ENCODE results near the gene ARMCX5.

The ARMCX5 gene

DNA sequence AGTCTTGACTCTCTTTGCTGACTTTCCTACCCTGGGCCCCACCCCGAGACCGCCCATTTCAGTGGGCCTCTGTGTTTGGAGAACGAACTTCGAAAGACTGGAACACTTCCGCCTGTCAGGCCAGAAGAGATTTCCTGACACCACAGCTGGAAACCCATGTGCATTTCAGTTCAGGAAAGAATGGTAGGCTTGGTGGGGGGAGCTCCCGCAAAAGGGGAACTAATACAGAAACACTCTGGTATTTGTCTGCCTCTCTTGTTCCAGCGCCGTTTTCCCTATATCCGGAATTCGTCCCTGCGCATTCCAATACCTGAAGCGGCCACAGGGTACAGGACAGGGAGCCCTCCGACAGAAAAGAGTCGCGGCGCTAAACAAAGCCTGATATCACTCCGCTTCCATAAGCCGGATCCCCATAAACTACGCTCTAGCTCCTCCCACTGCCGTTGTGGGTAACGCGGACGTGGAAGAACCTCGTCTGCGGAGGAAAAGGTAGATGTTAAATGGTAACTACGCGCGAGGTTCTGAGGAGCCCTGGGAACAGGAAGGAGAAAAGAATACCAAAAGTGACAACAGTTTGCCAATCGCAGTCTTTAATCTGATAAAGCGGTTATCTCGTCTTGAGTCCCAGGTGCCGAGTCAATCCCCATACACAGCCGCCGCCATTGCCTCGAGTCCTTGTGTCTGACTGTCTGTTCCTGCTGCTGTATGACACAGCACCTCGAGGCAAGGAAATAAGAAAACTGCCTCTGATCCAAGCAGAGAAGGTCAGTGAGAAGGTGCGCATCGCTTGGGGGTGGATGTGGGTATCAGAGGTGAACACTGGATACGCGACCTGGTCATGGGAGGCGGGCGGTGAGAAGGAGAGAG is at the start of gene ARMCX5:
Gene ARMCX5 (plus strand): TSS at position 432 of the 867 bp plus-strand sequence. CDS start 2,627 bp downstream, outside the sequence.
- H3K27ac ChIP-seq (ENCODE audit: extremely low read depth, low read depth, low read length), result no peak within 1 kb of the TSS
- CTCF ChIA-PET, result interaction anchor here (1.1 to 1.5 kb wide), 2 partner anchors 15 to 105 kb away, joined by 3 to 4 read pairs; no protein-coding TSS in a partner anchor
- H3K4me1 ChIP-seq (ENCODE audit: control insufficient read depth, insufficient read depth, low read length), result no peaks in the 10 kb centered on the region
- no peaks in the 10 kb centered on the region for H3K9me3 ChIP-seq (ENCODE audit: control insufficient read depth, insufficient read depth, low read depth, low read length)
- H3K36me3 ChIP-seq (ENCODE audit: control insufficient read depth in 2 of 2, insufficient read depth in 1 of 2, low read length in 2 of 2), result peaks cover 0 to 23% of the 10 kb centered on the region in 2 experiments; a peak in 1 of 3 replicates
- peak within 1 kb of the TSS; percentile 62 for H3K4me3 ChIP-seq (ENCODE audit: low read depth, low read length)
- POLR2A ChIA-PET, result interaction anchor here (1.0 to 1.3 kb wide), 3 partner anchors 11 to 60 kb away, joined by 3 to 4 read pairs (median 3); no protein-coding TSS in a partner anchor
- TF ChIP-seq ZNF335 (tag by site-specific recombination; conservative IDR thresholded peaks at IDR 0.05) (0 out of 2 replicates have a peak, but pooled peaks have one; percentile 49), ZNF501 (tag by site-specific recombination; IDR thresholded peaks at IDR 0.05) (no peak), ZBTB21 (tag by site-specific recombination; IDR thresholded peaks at IDR 0.05) (no peak), SP7 (tag by site-specific recombination; IDR thresholded peaks at IDR 0.05) (peak; percentile 45; the same call in 1 of the 2 replicates), ZNF555 (tag by site-specific recombination; conservative IDR thresholded peaks at IDR 0.05) (0 out of 2 replicates have a peak, but pooled peaks have one; percentile 9), ZNF214 (tag by site-specific recombination; IDR thresholded peaks at IDR 0.05; ENCODE audit: borderline replicate concordance) (no peak), ZNF624 (tag by site-specific recombination; IDR thresholded peaks at IDR 0.05) (no peak), YY2 (tag by site-specific recombination; IDR thresholded peaks at IDR 0.05) (no peak), ZNF629 (tag by site-specific recombination; IDR thresholded peaks at IDR 0.05) (peak; percentile 38; the same call in 1 of the 2 replicates), SCRT1 (tag by site-specific recombination; IDR thresholded peaks at IDR 0.05; ENCODE audit: borderline replicate concordance) (no peak), ZNF426 (tag by site-specific recombination; IDR thresholded peaks at IDR 0.05) (no peak), GLIS2 (tag by site-specific recombination; IDR thresholded peaks at IDR 0.05) (no peak), ZNF324 (tag by site-specific recombination; IDR thresholded peaks at IDR 0.05) (peak; percentile 28; the same call in 1 of the 2 replicates), IKZF3 (tag by site-specific recombination; IDR thresholded peaks at IDR 0.05) (peak; percentile 77), ZXDB (tag by site-specific recombination; IDR thresholded peaks at IDR 0.05) (peak; percentile 80; the same call in 1 of the 2 replicates), GLI4 (tag by site-specific recombination; IDR thresholded peaks at IDR 0.05) (no peak), REST (tag by site-specific recombination; IDR thresholded peaks at IDR 0.05) (no peak), ZBTB17 (tag by site-specific recombination; IDR thresholded peaks at IDR 0.05) (peak; percentile 77), ZNF239 (tag by site-specific recombination; IDR thresholded peaks at IDR 0.05) (no peak), ZNF776 (tag by site-specific recombination; IDR thresholded peaks at IDR 0.05; ENCODE audit: borderline replicate concordance) (no peak), ZBTB20 (tag by site-specific recombination; IDR thresholded peaks at IDR 0.05) (peak; percentile 72), SP3 (tag by site-specific recombination; IDR thresholded peaks at IDR 0.05) (peak; percentile 75)
- TF ChIP-seq, protein P1, sequence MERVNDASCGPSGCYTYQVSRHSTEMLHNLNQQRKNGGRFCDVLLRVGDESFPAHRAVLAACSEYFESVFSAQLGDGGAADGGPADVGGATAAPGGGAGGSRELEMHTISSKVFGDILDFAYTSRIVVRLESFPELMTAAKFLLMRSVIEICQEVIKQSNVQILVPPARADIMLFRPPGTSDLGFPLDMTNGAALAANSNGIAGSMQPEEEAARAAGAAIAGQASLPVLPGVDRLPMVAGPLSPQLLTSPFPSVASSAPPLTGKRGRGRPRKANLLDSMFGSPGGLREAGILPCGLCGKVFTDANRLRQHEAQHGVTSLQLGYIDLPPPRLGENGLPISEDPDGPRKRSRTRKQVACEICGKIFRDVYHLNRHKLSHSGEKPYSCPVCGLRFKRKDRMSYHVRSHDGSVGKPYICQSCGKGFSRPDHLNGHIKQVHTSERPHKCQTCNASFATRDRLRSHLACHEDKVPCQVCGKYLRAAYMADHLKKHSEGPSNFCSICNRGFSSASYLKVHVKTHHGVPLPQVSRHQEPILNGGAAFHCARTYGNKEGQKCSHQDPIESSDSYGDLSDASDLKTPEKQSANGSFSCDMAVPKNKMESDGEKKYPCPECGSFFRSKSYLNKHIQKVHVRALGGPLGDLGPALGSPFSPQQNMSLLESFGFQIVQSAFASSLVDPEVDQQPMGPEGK (tag by site-specific recombination; IDR thresholded peaks at IDR 0.05), result peak; percentile 22; the same call in 1 of the 2 replicates
- TF ChIP-seq, protein P2, sequence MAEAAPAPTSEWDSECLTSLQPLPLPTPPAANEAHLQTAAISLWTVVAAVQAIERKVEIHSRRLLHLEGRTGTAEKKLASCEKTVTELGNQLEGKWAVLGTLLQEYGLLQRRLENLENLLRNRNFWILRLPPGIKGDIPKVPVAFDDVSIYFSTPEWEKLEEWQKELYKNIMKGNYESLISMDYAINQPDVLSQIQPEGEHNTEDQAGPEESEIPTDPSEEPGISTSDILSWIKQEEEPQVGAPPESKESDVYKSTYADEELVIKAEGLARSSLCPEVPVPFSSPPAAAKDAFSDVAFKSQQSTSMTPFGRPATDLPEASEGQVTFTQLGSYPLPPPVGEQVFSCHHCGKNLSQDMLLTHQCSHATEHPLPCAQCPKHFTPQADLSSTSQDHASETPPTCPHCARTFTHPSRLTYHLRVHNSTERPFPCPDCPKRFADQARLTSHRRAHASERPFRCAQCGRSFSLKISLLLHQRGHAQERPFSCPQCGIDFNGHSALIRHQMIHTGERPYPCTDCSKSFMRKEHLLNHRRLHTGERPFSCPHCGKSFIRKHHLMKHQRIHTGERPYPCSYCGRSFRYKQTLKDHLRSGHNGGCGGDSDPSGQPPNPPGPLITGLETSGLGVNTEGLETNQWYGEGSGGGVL (tag by site-specific recombination; IDR thresholded peaks at IDR 0.05), result peak; percentile 27; the same call in 1 of the 2 replicates
- TF ChIP-seq, protein P3, sequence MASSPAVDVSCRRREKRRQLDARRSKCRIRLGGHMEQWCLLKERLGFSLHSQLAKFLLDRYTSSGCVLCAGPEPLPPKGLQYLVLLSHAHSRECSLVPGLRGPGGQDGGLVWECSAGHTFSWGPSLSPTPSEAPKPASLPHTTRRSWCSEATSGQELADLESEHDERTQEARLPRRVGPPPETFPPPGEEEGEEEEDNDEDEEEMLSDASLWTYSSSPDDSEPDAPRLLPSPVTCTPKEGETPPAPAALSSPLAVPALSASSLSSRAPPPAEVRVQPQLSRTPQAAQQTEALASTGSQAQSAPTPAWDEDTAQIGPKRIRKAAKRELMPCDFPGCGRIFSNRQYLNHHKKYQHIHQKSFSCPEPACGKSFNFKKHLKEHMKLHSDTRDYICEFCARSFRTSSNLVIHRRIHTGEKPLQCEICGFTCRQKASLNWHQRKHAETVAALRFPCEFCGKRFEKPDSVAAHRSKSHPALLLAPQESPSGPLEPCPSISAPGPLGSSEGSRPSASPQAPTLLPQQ (tag by site-specific recombination; IDR thresholded peaks at IDR 0.05), result peak; percentile 86
- TF ChIP-seq, protein P4, sequence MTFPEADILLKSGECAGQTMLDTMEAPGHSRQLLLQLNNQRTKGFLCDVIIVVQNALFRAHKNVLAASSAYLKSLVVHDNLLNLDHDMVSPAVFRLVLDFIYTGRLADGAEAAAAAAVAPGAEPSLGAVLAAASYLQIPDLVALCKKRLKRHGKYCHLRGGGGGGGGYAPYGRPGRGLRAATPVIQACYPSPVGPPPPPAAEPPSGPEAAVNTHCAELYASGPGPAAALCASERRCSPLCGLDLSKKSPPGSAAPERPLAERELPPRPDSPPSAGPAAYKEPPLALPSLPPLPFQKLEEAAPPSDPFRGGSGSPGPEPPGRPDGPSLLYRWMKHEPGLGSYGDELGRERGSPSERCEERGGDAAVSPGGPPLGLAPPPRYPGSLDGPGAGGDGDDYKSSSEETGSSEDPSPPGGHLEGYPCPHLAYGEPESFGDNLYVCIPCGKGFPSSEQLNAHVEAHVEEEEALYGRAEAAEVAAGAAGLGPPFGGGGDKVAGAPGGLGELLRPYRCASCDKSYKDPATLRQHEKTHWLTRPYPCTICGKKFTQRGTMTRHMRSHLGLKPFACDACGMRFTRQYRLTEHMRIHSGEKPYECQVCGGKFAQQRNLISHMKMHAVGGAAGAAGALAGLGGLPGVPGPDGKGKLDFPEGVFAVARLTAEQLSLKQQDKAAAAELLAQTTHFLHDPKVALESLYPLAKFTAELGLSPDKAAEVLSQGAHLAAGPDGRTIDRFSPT (tag by site-specific recombination; IDR thresholded peaks at IDR 0.05), result no peak
